IMR-90 (cell line): ENCODE measurements around the gene PRKAG2.
A peak's percentile ranks its signal among the peaks of the same experiment; 100 is the strongest.

Experiments used
- BHLHE40 ChIP-seq: fragments of 150-350 bp; IDR thresholded peaks from 2 replicates; pipeline ENCODE4 v1.6.1; 2016; ENCODE audit warnings: mild to moderate bottlenecking, low read depth, low read length
- CEBPB ChIP-seq: IDR thresholded peaks from 2 replicates; pipeline ENCODE4 v1.6.1; 2012; ENCODE audit warnings: low read depth, low read length, improper control_type of control experiment
- CHD1 ChIP-seq: IDR thresholded peaks from 2 replicates; pipeline ENCODE4 v1.6.1; 2012; ENCODE audit warnings: low read depth, low read length, improper control_type of control experiment
- CTCF ChIP-seq: conservative IDR thresholded peaks from 2 replicates; pipeline ENCODE4 v1.5.1; 2012; ENCODE audit warnings: mild to moderate bottlenecking, low read depth, low read length, improper control_type of control experiment
- FOS ChIP-seq: fragments of 150-350 bp; IDR thresholded peaks from 2 replicates; pipeline ENCODE4 v1.6.1; 2016; ENCODE audit warnings: low read depth, low read length
- MAFK ChIP-seq: IDR thresholded peaks from 2 replicates; pipeline ENCODE4 v1.6.1; 2012; ENCODE audit warnings: low read depth, low read length, improper control_type of control experiment
- MAZ ChIP-seq: IDR thresholded peaks from 2 replicates; pipeline ENCODE4 v1.6.1; 2012; ENCODE audit warnings: low read depth, mild to moderate bottlenecking, low read length, improper control_type of control experiment, moderate library complexity, borderline replicate concordance
- MXI1 ChIP-seq: IDR thresholded peaks from 2 replicates; pipeline ENCODE4 v1.6.1; 2012; ENCODE audit warnings: low read depth, mild to moderate bottlenecking, low read length, moderate library complexity, borderline replicate concordance
- POLR2A ChIP-seq: IDR thresholded peaks from 2 replicates; pipeline ENCODE4 v1.6.1; 2012; ENCODE audit warnings: mild to moderate bottlenecking, low read depth, low read length
- RAD21 ChIP-seq: IDR thresholded peaks from 2 replicates; pipeline ENCODE4 v1.6.1; 2012; ENCODE audit warnings: low read length, improper control_type of control experiment
- RCOR1 ChIP-seq: IDR thresholded peaks from 2 replicates; pipeline ENCODE4 v1.6.1; 2012; ENCODE audit warnings: mild to moderate bottlenecking, low read length, improper control_type of control experiment; ENCODE audit not compliant: insufficient replicate concordance
- SMC3 ChIP-seq: fragments of 150-350 bp; IDR thresholded peaks from 2 replicates; pipeline ENCODE4 v1.6.1; 2016; ENCODE audit warnings: low read depth, mild to moderate bottlenecking, antibody characterized with exemption, low read length, moderate library complexity
- USF2 ChIP-seq: fragments of 150-350 bp; IDR thresholded peaks from 2 replicates; pipeline ENCODE4 v1.6.1; 2017; ENCODE audit warnings: mild to moderate bottlenecking, antibody characterized with exemption, low read length, low read depth

- 0 out of 2 replicates have a peak, but pooled peaks have one; percentile 8 for TF ChIP-seq CTCF
- peak; percentile 63; the same call in 1 of the 2 replicates for TF ChIP-seq POLR2A
- TF ChIP-seq BHLHE40, result 0 out of 2 replicates have a peak, but pooled peaks have one; percentile 18
- 0 out of 2 replicates have a peak, but pooled peaks have one; percentile 2 for TF ChIP-seq SMC3
- no peak for TF ChIP-seq FOS
- peak; percentile 42 for TF ChIP-seq RAD21
- TF ChIP-seq MXI1, result 0 out of 2 replicates have a peak, but pooled peaks have one; percentile 45
- no peak for TF ChIP-seq USF2
- TF ChIP-seq CHD1, result 0 out of 2 replicates have a peak, but pooled peaks have one; percentile 9
- TF ChIP-seq MAZ, result 0 out of 2 replicates have a peak, but pooled peaks have one; percentile 21
- TF ChIP-seq RCOR1, result no peak
- 0 out of 2 replicates have a peak, but pooled peaks have one; percentile 2 for TF ChIP-seq MAFK
- no peak for TF ChIP-seq CEBPB
Measured at GRCh38 chr7:151518105-151518946, 358.6 kb downstream of the PRKAG2 start.
